CD4-positive, alpha-beta T cell (primary cell): ENCODE measurements around the gene CCNI2. TPM values are rescaled to one million over a fixed set of nuclear protein-coding genes. Genes with fewer than 3 reads are reported as not detected.

Experiments
- ATAC-seq: fragments of 200-7000 bp; cut with Tn5 transposase; one replicate; pipeline ENCODE4 v1.10.0; 2022; ENCODE audit warnings: mild to moderate bottlenecking; ENCODE audit not compliant: poor library complexity
- CTCF ChIA-PET: fragments of 350-600 bp; sonication (Branson Sonifier 250); formaldehyde crosslinking; loops from one replicate; lab custom pipeline; 2021; ENCODE audit warnings: antibody characterized with exemption, inconsistent platforms; lab: Charles Lee
- POLR2A ChIA-PET: fragments of 350-600 bp; sonication (Branson Sonifier 250); formaldehyde crosslinking; loops from one replicate; lab custom pipeline; 2021; ENCODE audit warnings: antibody characterized with exemption, inconsistent platforms; lab: Charles Lee
- DNase-seq, 14 experiments: peaks; one replicate each; pipeline ENCODE4 v3.0.0-alpha.2; 2013 to 2020; ENCODE audit warnings: mixed read lengths in 2 of 14
- H3K27ac ChIP-seq, 2 donors: one replicate each; pipeline versions ENCODE4 v1.5.1 to v1.7.0; 2013; ENCODE audit warnings: low read length in 2 of 2, low read depth in 1 of 2, mild to moderate bottlenecking in 1 of 2
- H3K27me3 ChIP-seq, 2 experiments: 1 replicate in 1 of 2; 2 replicates in 1 of 2; pipeline versions ENCODE4 v1.6.1 to v1.7.0; 2013; ENCODE audit warnings: low read length in 2 of 2, control low read depth in 1 of 2, mild to moderate bottlenecking in 1 of 2, moderate library complexity in 1 of 2; ENCODE audit not compliant: insufficient read depth in 2 of 2, control insufficient read depth in 1 of 2
- H3K36me3 ChIP-seq: one replicate; pipeline ENCODE4 v1.6.1; 2013; ENCODE audit warnings: low read length, control low read depth; ENCODE audit not compliant: insufficient read depth
- H3K4me1 ChIP-seq: one replicate; pipeline ENCODE4 v1.6.1; 2013; ENCODE audit warnings: low read length, control low read depth; ENCODE audit not compliant: insufficient read depth
- H3K4me3 ChIP-seq: one replicate; pipeline ENCODE4 v1.5.1; 2013; ENCODE audit warnings: mild to moderate bottlenecking, low read length, moderate library complexity
- H3K9me3 ChIP-seq, 2 experiments: 1 replicate in 1 of 2; 2 replicates in 1 of 2; pipeline versions ENCODE4 v1.6.1 to v1.7.0; 2013; ENCODE audit warnings: low read length in 2 of 2, mild to moderate bottlenecking in 2 of 2, control low read depth in 1 of 2, moderate library complexity in 1 of 2; ENCODE audit not compliant: control insufficient read depth in 1 of 2, insufficient read depth in 1 of 2
- H3K27ac Mint-ChIP-seq: one replicate; pipeline ENCODE4 v1.8.0; 2020; ENCODE audit warnings: mixed read lengths
- H3K27me3 Mint-ChIP-seq: one replicate; pipeline ENCODE4 v1.8.0; 2021; ENCODE audit warnings: mixed read lengths
- H3K36me3 Mint-ChIP-seq: one replicate; pipeline ENCODE4 v1.8.0; 2021; ENCODE audit warnings: low read depth, mixed read lengths
- H3K4me1 Mint-ChIP-seq: one replicate; pipeline ENCODE4 v1.8.0; 2021; ENCODE audit warnings: low read depth, mixed read lengths
- H3K4me3 Mint-ChIP-seq: one replicate; pipeline ENCODE4 v1.8.0; 2020; ENCODE audit warnings: mild to moderate bottlenecking, mixed read lengths
- H3K9me3 Mint-ChIP-seq: one replicate; pipeline ENCODE4 v1.8.0; 2020; ENCODE audit warnings: mixed read lengths
- intact Hi-C, 2 experiments: fragments of 100-400 bp; cut with DNase I in 1 of 2; cut with micrococcal nuclease in 1 of 2; formaldehyde crosslinking; loops; one replicate each; pipeline versions ENCODE4 v1.15.1 to v1.9.0; 2023 to 2025; cut with DNase I, micrococcal nuclease
- total RNA-seq, 174 experiments: library from RNA in 2 of 174; stranded (reverse) in 2 of 174; gene quantifications; one replicate each; pipeline ENCODE4 v1.2.3 and lab custom pipeline; 2021 to 2026
- TF ChIP-seq, protein P1 (sequence below): fragments of 200-600 bp; IDR thresholded peaks from one replicate; pipeline ENCODE4 v1.8.0; 2022; ENCODE audit warnings: antibody characterized with exemption, mild to moderate bottlenecking

Gene CCNI2
- total RNA-seq, 2 experiments from 2014 or later, result 7.2 to 8.8 TPM

DNA sequence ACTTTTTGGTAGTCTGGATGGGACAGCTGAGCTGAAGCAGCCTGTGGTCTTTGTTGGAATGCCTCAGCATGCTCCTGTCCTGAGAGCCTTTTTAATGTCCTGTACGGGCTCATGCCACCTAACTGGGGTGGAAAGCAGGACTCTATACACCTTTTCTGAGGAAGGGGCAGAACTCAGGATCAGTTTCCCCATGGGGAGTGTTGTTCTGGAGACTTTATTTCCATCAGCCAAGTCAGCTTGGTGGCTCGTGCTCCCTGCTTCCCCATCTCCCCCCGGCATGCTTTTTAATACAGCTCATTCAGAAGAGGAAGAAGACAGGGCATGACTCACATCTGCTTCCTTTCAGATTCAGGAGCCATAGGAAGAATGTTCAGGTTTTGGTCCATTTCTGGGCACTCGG lies 34.9 kb downstream of the CCNI2 start:
- POLR2A ChIA-PET, result interaction anchor here (1.1 kb wide), 1 partner anchor 28 kb away, joined by 3 read pairs; no protein-coding TSS in a partner anchor
- DNase-seq (peak in 2 of 14 experiments; percentile 40 to 42), ATAC-seq (no peak)
- intact Hi-C loops, result no loop called here
- peaks cover 10 to 48% of the 10 kb centered on the region in 2 experiments for H3K27me3 ChIP-seq
- no peaks in the 10 kb centered on the region for H3K9me3 ChIP-seq
- H3K4me1 ChIP-seq, result peaks cover 11% of the 10 kb centered on the region
- Mint-ChIP-seq H3K4me3 (no peak overlapping the region), H3K27ac (no peak overlapping the region), H3K4me1 (peaks cover 20% of the 10 kb centered on the region), H3K27me3 (peaks cover 60% of the 10 kb centered on the region), H3K9me3 (no peaks in the 10 kb centered on the region), H3K36me3 (no peaks in the 10 kb centered on the region)
- H3K36me3 ChIP-seq, result no peaks in the 10 kb centered on the region
- no peak overlapping the region for H3K27ac ChIP-seq
- H3K4me3 ChIP-seq, result no peak overlapping the region
- TF ChIP-seq, protein P1, sequence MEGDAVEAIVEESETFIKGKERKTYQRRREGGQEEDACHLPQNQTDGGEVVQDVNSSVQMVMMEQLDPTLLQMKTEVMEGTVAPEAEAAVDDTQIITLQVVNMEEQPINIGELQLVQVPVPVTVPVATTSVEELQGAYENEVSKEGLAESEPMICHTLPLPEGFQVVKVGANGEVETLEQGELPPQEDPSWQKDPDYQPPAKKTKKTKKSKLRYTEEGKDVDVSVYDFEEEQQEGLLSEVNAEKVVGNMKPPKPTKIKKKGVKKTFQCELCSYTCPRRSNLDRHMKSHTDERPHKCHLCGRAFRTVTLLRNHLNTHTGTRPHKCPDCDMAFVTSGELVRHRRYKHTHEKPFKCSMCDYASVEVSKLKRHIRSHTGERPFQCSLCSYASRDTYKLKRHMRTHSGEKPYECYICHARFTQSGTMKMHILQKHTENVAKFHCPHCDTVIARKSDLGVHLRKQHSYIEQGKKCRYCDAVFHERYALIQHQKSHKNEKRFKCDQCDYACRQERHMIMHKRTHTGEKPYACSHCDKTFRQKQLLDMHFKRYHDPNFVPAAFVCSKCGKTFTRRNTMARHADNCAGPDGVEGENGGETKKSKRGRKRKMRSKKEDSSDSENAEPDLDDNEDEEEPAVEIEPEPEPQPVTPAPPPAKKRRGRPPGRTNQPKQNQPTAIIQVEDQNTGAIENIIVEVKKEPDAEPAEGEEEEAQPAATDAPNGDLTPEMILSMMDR, result no peak
- CTCF ChIA-PET, result no interaction called here

DNA sequence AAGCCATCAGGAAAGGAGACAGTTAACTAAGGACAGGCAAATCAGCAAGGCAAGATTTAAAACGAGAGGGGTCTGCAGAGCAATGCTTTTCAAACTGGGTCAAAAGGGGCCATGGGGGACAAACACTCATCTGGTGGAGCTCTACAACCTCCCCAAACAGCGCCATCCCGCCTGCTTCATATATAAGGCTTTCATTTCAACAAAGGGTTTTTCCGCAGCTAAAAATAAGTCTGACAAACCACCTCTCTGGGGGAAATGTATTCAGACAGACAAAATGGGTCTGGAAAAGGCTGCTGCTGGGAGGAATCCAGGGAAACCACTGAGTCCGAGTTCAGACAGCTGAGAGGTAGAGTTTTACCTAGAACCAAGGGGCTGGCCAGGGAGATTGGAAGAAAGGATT lies 38.1 kb downstream of the CCNI2 start:
- intact Hi-C loops, result no loop called here
- CTCF ChIA-PET, result interaction anchor here (1.0 to 1.2 kb wide), 2 partner anchors 8 to 15 kb away, joined by 3 read pairs; partner anchors contain the start of gene SEPTIN8

DNA sequence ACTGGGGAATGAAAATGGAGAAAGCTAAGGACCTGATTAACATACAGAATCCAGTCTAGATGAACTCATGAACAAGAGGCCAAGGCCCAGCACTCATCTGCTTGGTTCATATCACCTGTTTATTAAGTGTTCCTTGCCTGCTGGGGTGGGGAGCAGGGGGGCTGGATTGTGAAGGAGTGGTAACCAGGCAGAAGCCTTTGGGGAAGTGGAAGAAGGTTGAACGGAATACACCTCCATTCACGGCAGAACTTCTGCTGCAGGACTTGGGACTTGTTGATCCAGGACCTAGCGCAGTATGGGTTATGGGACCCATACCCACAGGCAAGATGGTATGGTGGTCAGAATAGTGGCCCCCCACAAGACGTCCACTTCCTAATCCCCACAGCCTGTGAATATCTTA lies 38.6 kb downstream of the CCNI2 start:
- ChIA-PET POLR2A (interaction anchor here (1.6 kb wide), 1 partner anchor 9 kb away, joined by 6 read pairs; the partner anchor contains the start of gene SEPTIN8), CTCF (interaction anchor here (1.0 to 1.2 kb wide), 2 partner anchors 9 to 15 kb away, joined by 3 read pairs; partner anchors contain the start of gene SEPTIN8)
- H3K9me3 ChIP-seq, result no peaks in the 10 kb centered on the region
- Mint-ChIP-seq H3K9me3 (no peaks in the 10 kb centered on the region), H3K4me1 (peaks cover 3% of the 10 kb centered on the region), H3K27me3 (peaks cover 33% of the 10 kb centered on the region), H3K4me3 (no peak overlapping the region), H3K27ac (no peak overlapping the region), H3K36me3 (no peaks in the 10 kb centered on the region)
- H3K27me3 ChIP-seq, result peaks cover 0 to 34% of the 10 kb centered on the region in 2 experiments
- no peak overlapping the region for H3K4me3 ChIP-seq
- TF ChIP-seq, protein P1, result no peak
- intact Hi-C loops, result no loop called here
- no peaks in the 10 kb centered on the region for H3K4me1 ChIP-seq
- ATAC-seq (no peak), DNase-seq (no peak)
- no peak overlapping the region for H3K27ac ChIP-seq
- H3K36me3 ChIP-seq, result no peaks in the 10 kb centered on the region

More for the DNA sequence above, 38.1 kb downstream of the CCNI2 start:
- Mint-ChIP-seq H3K9me3 (no peaks in the 10 kb centered on the region), H3K27ac (no peak overlapping the region), H3K27me3 (peaks cover 37% of the 10 kb centered on the region), H3K4me3 (no peak overlapping the region), H3K36me3 (no peaks in the 10 kb centered on the region), H3K4me1 (peaks cover 6% of the 10 kb centered on the region)
- ATAC-seq (no peak), DNase-seq (no peak)
- Histone ChIP-seq H3K4me1 (no peaks in the 10 kb centered on the region), H3K9me3 (no peaks in the 10 kb centered on the region), H3K4me3 (no peak overlapping the region), H3K36me3 (no peaks in the 10 kb centered on the region), H3K27me3 (peaks cover 0 to 34% of the 10 kb centered on the region in 2 experiments), H3K27ac (no peak overlapping the region)
- TF ChIP-seq, protein P1, result no peak
- POLR2A ChIA-PET, result interaction anchor here (1.6 kb wide), 1 partner anchor 8 kb away, joined by 6 read pairs; the partner anchor contains the start of gene SEPTIN8
